HG03439 (cell line): ENCODE measurements around the gene ENO1.
"Not testable (repeated sequence)": the region's sequence is repeated elsewhere in the genome, so short reads cannot be mapped to it uniquely, and the experiment has no call there.

Experiments used
- ATAC-seq: cut with Tn5 transposase; IDR thresholded peaks from one replicate; pipeline ENCODE4 v1.9.1; 2021; ENCODE audit warnings: mild to moderate bottlenecking, moderate library complexity; ENCODE audit not compliant: unreplicated experiment

The ENO1 gene

GRCh38 chr1:8878448-8878697 lies at the start of gene ENO1:
TSS of gene ENO1 (minus strand) at chr1:8878686. CDS start at chr1:8874908, 3,778 bp downstream.
- no peak for ATAC-seq

- ATAC-seq, result no peak
Measured at GRCh38 chr1:8926707-8927694, 48.5 kb upstream of the ENO1 start.

DNA sequence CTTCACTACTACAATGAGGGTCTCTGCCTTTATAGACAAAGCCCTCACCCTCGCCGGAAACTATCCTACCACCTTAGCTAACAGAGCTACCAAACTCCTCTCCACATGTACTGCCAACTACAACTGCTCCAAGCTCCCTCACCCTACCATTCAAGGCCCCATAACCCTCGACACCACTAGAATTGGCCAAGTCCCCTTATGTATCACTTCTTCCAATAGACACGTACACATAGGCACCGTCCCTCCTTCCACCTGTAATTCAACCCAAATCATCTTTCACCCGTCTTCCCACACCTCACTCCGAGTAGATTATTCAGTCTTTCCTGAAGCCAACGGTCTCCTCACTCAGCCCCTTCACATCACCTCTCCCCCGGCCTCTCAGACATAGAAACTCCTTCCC lies 47.5 kb upstream of the ENO1 start:
- ATAC-seq, result no peak

- no peak for ATAC-seq
Measured at GRCh38 chr1:8925406-8925805, 46.9 kb upstream of the ENO1 start.

- no peak for ATAC-seq
Measured at GRCh38 chr1:8922962-8923361, 44.5 kb upstream of the ENO1 start.

- ATAC-seq, result not testable (repeated sequence)
Measured at GRCh38 chr1:8917536-8917935, 39.0 kb upstream of the ENO1 start.

DNA sequence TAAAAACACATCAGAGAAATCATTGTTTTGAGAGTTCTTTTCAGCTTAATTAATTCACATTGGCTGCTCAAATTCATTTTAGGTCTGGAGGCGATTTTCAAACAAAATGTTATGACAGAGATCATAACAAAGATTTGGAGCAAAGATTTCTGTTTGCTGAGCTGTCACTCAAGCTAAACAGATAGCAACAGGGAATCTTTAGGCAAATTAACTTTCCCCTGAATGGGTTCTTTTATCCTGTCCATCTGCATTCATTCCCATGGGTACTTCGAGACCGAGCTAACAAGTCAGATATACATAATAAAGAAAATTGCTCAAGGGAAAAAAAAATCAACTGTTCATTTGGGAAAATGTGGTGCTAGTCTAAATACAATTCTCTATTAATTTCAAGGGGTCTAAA lies 37.0 kb upstream of the ENO1 start:
- no peak for ATAC-seq

GRCh38 chr1:8914466-8914865 lies 36.0 kb upstream of the ENO1 start:
- no peak for ATAC-seq

DNA sequence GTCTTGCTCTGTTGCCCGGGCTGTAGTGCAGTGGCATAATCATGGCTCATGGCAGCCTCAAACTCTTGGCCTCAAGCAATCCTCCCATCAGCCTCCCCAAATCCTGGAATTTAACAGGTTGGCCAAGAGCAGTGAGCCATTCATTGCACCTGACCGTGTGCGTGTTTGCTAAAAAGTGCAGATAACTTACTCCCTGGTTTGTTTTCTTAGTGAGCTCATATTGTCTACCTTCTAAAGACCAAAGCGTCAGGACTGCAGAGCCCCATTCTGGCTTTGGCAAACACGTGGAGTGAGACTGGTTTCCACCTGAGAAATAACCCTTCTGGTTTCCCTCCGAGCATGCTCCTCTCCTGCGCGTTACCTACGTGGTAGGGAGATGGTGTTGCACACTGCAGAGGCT lies 35.0 kb upstream of the ENO1 start:
- no peak for ATAC-seq

- no peak for ATAC-seq
Measured at GRCh38 chr1:8911416-8912309, 33.2 kb upstream of the ENO1 start.

DNA sequence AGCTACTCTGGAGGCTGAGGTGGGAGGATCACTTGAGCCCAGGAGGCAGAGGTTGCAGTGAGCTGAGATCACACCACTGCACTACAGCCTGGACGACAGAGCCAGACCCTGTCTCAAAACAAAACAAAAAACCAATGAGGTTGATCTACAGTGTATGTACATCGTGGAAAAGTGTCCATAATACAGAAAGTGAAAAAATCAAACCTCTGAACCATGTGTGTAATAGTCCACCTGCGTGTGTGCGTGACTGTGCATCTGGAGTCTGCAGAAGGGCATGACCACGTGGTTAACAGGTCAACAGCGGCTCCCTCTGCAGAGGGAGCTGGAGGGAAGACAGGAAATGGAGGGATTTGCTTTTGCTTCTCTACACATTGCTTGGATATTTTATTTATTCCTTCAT lies 32.4 kb upstream of the ENO1 start:
- no peak for ATAC-seq

- ATAC-seq, result no peak
Measured at GRCh38 chr1:8910331-8910730, 31.8 kb upstream of the ENO1 start.

- ATAC-seq, result no peak
Measured at GRCh38 chr1:8908388-8909151, 30.1 kb upstream of the ENO1 start.

DNA sequence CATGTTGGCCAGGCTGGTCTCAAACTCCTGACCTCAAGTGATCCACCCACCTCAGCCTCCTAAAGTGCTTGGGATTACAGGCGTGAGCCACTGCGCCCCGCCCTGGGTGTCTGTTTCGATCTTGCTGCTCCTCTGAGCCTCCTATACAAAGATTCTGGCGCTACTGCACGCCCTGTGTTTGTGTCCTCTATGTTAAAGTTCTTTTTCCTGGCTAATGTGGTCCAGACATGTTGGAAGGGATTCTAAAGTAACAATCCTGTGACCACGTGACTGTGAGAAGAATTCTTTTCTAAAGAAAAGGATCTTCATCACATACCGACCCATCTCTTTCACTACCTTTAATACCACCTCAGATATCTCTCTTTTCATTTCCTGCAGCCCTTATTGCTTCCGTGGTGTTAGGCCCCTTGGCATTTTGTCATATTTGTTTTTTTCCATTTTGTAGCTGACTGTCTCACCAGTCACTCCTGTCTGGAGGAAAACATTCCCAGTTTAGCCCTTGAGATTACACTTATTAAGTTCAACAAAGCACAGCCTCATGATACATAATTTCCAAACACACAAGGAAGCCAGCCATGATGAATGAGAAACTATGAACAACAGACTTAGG lies 27.2 kb upstream of the ENO1 start:
- no peak for ATAC-seq

- ATAC-seq, result no peak
Measured at GRCh38 chr1:8903908-8904650, 25.6 kb upstream of the ENO1 start.

DNA sequence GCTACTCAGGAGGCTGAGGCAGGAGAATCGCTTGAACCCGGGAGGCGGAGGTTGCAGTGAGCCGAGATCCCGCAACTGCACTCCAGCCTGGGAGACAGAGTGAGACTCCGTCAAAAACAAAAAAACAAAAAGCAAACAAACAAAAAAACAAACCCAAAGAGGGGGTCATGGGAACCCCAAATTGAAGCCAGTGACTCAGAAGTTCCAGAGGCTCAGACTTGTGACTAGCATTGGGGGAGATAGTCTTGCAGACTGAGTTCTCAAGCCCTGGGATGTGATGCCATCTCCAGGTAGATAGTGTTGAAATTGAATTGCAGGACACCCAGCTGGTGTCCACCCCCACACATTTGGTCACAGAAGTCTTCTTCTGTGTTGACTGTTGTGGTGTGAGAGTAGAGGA lies 24.9 kb upstream of the ENO1 start:
- no peak for ATAC-seq

GRCh38 chr1:8902765-8903164 lies 24.3 kb upstream of the ENO1 start:
- no peak for ATAC-seq

DNA sequence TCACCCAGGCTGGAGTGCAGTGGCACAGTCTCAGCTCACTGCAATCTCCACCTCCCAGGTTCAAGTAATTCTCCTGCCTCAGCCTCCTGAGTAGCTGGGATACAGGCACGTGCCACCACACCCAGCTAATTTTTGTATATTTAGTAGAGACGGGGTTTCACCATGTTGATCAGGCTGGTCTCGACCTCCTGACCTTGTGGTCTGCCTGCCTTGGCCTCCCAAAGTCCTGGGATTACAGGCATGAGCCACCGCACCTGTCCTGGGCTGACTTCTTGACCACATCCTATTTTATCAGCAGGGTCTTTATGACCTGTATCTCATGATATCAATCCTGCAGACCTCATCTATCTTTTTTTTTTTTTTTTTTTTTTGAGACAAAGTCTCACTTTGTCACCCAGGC lies 22.2 kb upstream of the ENO1 start:
- not testable (repeated sequence) for ATAC-seq

DNA sequence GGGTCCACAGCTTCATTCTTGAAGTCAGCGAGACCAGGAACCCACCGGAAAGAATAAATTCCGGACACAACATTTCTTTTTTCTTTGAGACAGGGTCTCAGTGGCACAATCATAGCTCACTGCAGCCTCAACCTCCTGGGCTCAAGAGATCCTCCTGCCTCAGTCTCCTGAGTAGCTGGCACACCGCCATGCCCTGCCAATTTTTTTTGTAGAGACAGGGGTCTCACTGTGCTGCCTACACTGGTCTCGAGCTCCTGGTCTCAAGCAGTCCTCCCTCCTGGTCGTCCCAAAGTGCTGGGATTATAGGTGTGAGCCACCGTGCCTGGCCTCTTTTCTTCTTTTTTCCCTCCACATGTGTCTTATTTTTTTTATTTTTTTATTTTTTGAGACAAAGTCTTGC lies 20.6 kb upstream of the ENO1 start:
- ATAC-seq, result no peak

DNA sequence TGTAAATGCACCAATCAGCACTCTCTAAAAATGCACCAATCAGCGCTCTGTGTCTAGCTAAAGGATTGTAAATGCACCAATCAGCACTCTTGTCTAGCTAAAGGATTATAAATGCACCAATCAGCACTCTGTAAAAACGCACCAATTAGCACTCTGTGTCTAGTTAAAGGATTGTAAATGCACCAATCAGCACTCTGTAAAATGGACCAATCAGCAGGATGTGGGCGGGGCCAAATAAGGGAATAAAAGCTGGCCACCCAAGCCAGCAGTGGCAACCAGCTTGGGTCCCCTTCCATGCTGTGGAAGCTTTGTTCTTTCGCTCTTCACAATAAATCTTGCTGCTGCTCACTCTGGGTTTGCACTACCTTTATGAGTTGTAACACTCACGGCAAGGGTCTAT lies 19.9 kb upstream of the ENO1 start:
- not testable (repeated sequence) for ATAC-seq
